ENCODE results near the gene TRIP4. TPM values are rescaled to one million over a fixed set of nuclear protein-coding genes. Genes with fewer than 3 reads are reported as not detected.
A peak's percentile ranks its signal among the peaks of the same experiment; 100 is the strongest.

The TRIP4 gene
- 10 to 100 TPM; 15.9 to 17.3 TPM for total RNA-seq

DNA sequence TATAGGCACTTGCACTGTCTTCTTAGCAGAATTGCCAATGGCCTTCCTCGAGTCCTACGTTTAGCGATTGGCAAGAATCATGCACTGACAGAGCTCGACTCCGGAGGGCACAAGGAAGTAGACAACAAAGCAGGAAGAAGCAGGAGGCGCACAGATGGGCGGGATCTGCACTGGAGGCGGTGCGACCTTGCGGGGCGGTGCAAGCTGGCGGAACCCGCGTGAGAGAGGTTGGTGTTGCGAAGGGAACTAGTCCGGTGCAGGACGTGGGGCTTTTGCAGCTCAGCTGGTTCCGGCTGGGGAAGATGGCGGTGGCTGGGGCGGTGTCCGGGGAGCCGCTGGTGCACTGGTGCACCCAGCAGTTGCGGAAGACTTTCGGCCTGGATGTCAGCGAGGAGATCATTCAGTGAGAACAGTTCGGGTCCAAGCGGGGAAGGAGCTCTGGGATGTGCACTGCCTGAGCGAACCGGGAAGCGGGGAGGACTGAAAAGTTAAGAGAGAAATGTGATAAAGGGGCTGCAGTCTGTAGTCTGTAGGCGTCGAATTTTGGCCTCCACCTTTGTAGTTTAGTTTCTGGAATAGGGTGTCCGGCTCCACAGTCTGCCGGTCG lies at the start of gene TRIP4:
TSS of gene TRIP4 (plus strand) at position 275 of the 607 bp plus-strand sequence. CDS start at position 303, 28 bp downstream.
- TF ChIP-seq CTCF (IDR thresholded peaks at IDR 0.05) = no peak
- ATAC-seq = peak; percentile 100
- H3K27me3 Mint-ChIP-seq = no peaks in the 10 kb centered on the region
- peak within 1 kb of the TSS; percentile 94 for H3K27ac Mint-ChIP-seq
- peaks cover 3% of the 10 kb centered on the region for H3K36me3 Mint-ChIP-seq (ENCODE audit: low read depth)
- DNase-seq = peak; percentile 97
- ChIA-PET CTCF (interaction anchor here (0.7 to 1.7 kb wide), 5 partner anchors 11 to 345 kb away, joined by 3 to 4 read pairs (median 3); no protein-coding TSS in a partner anchor), POLR2A (interaction anchor here (0.6 to 1.7 kb wide), 18 partner anchors 11 to 480 kb away, joined by 3 to 6 read pairs (median 4); partner anchors contain the start of gene ZNF609)
- peaks cover 17% of the 10 kb centered on the region for H3K4me1 Mint-ChIP-seq (ENCODE audit: low read depth)
- peak within 1 kb of the TSS; percentile 94 for H3K4me3 Mint-ChIP-seq
- intact Hi-C loops (cut with micrococcal nuclease) = no loop called here
- H3K9me3 Mint-ChIP-seq = no peaks in the 10 kb centered on the region

GRCh38 chr15:64340355-64340754 lies 47.3 kb upstream of the TRIP4 start:
- ChIA-PET POLR2A (no interaction called here), CTCF (interaction anchor here (1.2 kb wide), 1 partner anchor 47 kb away, joined by 3 read pairs; the partner anchor contains the start of gene TRIP4)
- no peak for TF ChIP-seq CTCF (IDR thresholded peaks at IDR 0.05)
- H3K27me3 Mint-ChIP-seq = no peaks in the 10 kb centered on the region
- H3K4me3 Mint-ChIP-seq = no peak overlapping the region
- ATAC-seq (no peak), DNase-seq (no peak)
- peaks cover 27% of the 10 kb centered on the region for H3K4me1 Mint-ChIP-seq (ENCODE audit: low read depth)
- intact Hi-C loops (cut with micrococcal nuclease) = no loop called here
- H3K27ac Mint-ChIP-seq = no peak overlapping the region
- H3K9me3 Mint-ChIP-seq = no peaks in the 10 kb centered on the region
- peaks cover 12% of the 10 kb centered on the region for H3K36me3 Mint-ChIP-seq (ENCODE audit: low read depth)

GRCh38 chr15:64341961-64342360 lies 45.7 kb upstream of the TRIP4 start:
- no peaks in the 10 kb centered on the region for H3K27me3 Mint-ChIP-seq
- ChIA-PET CTCF (interaction anchor here (1.2 kb wide), 1 partner anchor 46 kb away, joined by 3 read pairs; the partner anchor contains the start of gene TRIP4), POLR2A (interaction anchor here (0.8 kb wide), 1 partner anchor 37 kb away, joined by 3 read pairs; no protein-coding TSS in a partner anchor)
- intact Hi-C loops (cut with micrococcal nuclease) = no loop called here
- DNase-seq (no peak), ATAC-seq (no peak)
- peaks cover 16% of the 10 kb centered on the region for H3K36me3 Mint-ChIP-seq (ENCODE audit: low read depth)
- H3K4me3 Mint-ChIP-seq = no peak overlapping the region
- H3K4me1 Mint-ChIP-seq (ENCODE audit: low read depth) = peaks cover 22% of the 10 kb centered on the region
- no peak overlapping the region for H3K27ac Mint-ChIP-seq
- H3K9me3 Mint-ChIP-seq = no peaks in the 10 kb centered on the region
- no peak for TF ChIP-seq CTCF (IDR thresholded peaks at IDR 0.05)

DNA sequence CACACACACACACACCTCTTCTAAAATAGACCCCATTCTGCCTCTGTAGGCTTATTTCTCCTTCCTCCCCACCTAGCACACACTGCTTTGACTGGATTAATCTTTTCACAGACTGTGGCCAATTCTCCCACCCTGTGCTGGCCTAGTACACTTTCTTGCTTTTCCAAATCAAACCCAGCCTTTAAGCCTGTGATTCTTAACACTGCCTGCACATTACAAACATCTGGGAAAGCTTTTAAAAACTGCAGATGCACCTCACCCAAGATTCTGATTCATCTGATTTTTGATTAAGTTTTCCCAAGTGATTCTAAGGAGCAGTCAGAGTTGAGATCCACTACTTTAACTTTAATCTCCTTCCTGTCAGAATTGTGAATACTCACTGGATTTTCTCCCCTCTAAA lies 44.4 kb upstream of the TRIP4 start:
- no peak for ATAC-seq
- CTCF ChIA-PET = interaction anchor here (0.7 kb wide), 1 partner anchor 9 kb away, joined by 3 read pairs; no protein-coding TSS in a partner anchor
- no peaks in the 10 kb centered on the region for H3K9me3 Mint-ChIP-seq
- intact Hi-C loops (cut with micrococcal nuclease) = no loop called here
- H3K27me3 Mint-ChIP-seq = no peaks in the 10 kb centered on the region
- H3K36me3 Mint-ChIP-seq (ENCODE audit: low read depth) = peaks cover 16% of the 10 kb centered on the region
- TF ChIP-seq CTCF (IDR thresholded peaks at IDR 0.05) = no peak
- H3K4me3 Mint-ChIP-seq = no peak overlapping the region
- peaks cover 23% of the 10 kb centered on the region for H3K4me1 Mint-ChIP-seq (ENCODE audit: low read depth)
- POLR2A ChIA-PET = no interaction called here
- H3K27ac Mint-ChIP-seq = no peak overlapping the region
- DNase-seq = no peak

- TF ChIP-seq CTCF (IDR thresholded peaks at IDR 0.05) = no peak
- intact Hi-C loops (cut with micrococcal nuclease) = no loop called here
- Mint-ChIP-seq H3K36me3 (ENCODE audit: low read depth) (peaks cover 19% of the 10 kb centered on the region), H3K4me1 (ENCODE audit: low read depth) (peaks cover 24% of the 10 kb centered on the region), H3K27ac (no peak overlapping the region), H3K9me3 (no peaks in the 10 kb centered on the region), H3K4me3 (no peak overlapping the region), H3K27me3 (no peaks in the 10 kb centered on the region)
- ChIA-PET CTCF (interaction anchor here (0.7 kb wide), 1 partner anchor 9 kb away, joined by 3 read pairs; no protein-coding TSS in a partner anchor), POLR2A (no interaction called here)
- ATAC-seq (no peak), DNase-seq (no peak)
Observed at GRCh38 chr15:64343841-64344240, 43.8 kb upstream of the TRIP4 start.

All from activated CD8-positive, alpha-beta T cell treated with anti-CD3 and anti-CD28 coated beads for 36 hours (primary cell).